GM23338 (cell line): Measurements from ENCODE around the gene APOB.
A peak's percentile ranks its signal among the peaks of the same experiment; 100 is the strongest.

ENCODE experiments used
- CREB1 ChIP-seq: fragments of 250-450 bp; sonication (Bioruptor Pico); IDR thresholded peaks from 2 replicates; pipeline ENCODE4 v1.5.0; 2020; ENCODE audit warnings: low read depth, mild to moderate bottlenecking, moderate library complexity
- CTCF ChIP-seq, 2 experiments: fragments of 200-600 bp in 1 of 2; sonication (generic) in 1 of 2; conservative IDR thresholded peaks; 2 replicates each; pipeline versions ENCODE4 v1.5.1 to v1.6.1; 2016 to 2017; ENCODE audit warnings: antibody characterized with exemption in 2 of 2, low read depth in 2 of 2, mild to moderate bottlenecking in 2 of 2, moderate library complexity in 1 of 2
- EZH2 ChIP-seq: fragments of 200-600 bp; sonication (generic); IDR thresholded peaks from one replicate; pipeline ENCODE4 v1.8.0; 2017; ENCODE audit warnings: antibody characterized with exemption, mild to moderate bottlenecking, low read depth; ENCODE audit not compliant: unreplicated experiment
- EZH2phosphoT487 ChIP-seq: fragments of 200-600 bp; sonication (generic); IDR thresholded peaks from one replicate; pipeline ENCODE4 v1.8.1; 2018; ENCODE audit warnings: antibody characterized with exemption; ENCODE audit not compliant: unreplicated experiment
- POLR2AphosphoS5 ChIP-seq: IDR thresholded peaks from 2 replicates; pipeline ENCODE4 v1.6.1; 2016; ENCODE audit warnings: antibody characterized with exemption, low read depth
- ZNF331 ChIP-seq: fragments of 250-450 bp; sonication (Bioruptor Pico); IDR thresholded peaks from 2 replicates; pipeline ENCODE4 v1.5.0; 2020; ENCODE audit warnings: low read depth, mild to moderate bottlenecking, moderate library complexity
- TF ChIP-seq, protein P1 (sequence below): IDR thresholded peaks from one replicate; pipeline ENCODE4 v1.6.1; 2018; ENCODE audit warnings: antibody characterized with exemption; ENCODE audit not compliant: unreplicated experiment

GRCh38 chr2:20962939-20963557, 80.8 kb downstream of the APOB start:
- no peak for TF ChIP-seq EZH2phosphoT487
- TF ChIP-seq, protein P1, sequence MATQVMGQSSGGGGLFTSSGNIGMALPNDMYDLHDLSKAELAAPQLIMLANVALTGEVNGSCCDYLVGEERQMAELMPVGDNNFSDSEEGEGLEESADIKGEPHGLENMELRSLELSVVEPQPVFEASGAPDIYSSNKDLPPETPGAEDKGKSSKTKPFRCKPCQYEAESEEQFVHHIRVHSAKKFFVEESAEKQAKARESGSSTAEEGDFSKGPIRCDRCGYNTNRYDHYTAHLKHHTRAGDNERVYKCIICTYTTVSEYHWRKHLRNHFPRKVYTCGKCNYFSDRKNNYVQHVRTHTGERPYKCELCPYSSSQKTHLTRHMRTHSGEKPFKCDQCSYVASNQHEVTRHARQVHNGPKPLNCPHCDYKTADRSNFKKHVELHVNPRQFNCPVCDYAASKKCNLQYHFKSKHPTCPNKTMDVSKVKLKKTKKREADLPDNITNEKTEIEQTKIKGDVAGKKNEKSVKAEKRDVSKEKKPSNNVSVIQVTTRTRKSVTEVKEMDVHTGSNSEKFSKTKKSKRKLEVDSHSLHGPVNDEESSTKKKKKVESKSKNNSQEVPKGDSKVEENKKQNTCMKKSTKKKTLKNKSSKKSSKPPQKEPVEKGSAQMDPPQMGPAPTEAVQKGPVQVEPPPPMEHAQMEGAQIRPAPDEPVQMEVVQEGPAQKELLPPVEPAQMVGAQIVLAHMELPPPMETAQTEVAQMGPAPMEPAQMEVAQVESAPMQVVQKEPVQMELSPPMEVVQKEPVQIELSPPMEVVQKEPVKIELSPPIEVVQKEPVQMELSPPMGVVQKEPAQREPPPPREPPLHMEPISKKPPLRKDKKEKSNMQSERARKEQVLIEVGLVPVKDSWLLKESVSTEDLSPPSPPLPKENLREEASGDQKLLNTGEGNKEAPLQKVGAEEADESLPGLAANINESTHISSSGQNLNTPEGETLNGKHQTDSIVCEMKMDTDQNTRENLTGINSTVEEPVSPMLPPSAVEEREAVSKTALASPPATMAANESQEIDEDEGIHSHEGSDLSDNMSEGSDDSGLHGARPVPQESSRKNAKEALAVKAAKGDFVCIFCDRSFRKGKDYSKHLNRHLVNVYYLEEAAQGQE, result no peak
- peak; percentile 80 to 97 for TF ChIP-seq CTCF (conservative IDR thresholded peaks at IDR 0.05; ENCODE audit: low read depth in 2 of 2)
- no peak for TF ChIP-seq POLR2AphosphoS5
- no peak for TF ChIP-seq CREB1 (CRISPR knock-in tag)
- TF ChIP-seq EZH2, result no peak
- no peak for TF ChIP-seq ZNF331 (CRISPR knock-in tag)
